HL-60 (cell line): ENCODE data around the gene LGALS9.

Experiments
- DNase-seq, 2 experiments: peaks; one replicate each; pipeline ENCODE4 v3.0.0-alpha.2; 2010 to 2020; ENCODE audit warnings: low read depth in 1 of 2, low spot score in 1 of 2
- H3K27ac ChIP-seq: fragments of 250-450 bp; sonication (Bioruptor Pico); replicated peaks from 2 replicates; pipeline ENCODE4 v1.5.1; 2020; ENCODE audit warnings: mild to moderate bottlenecking, moderate library complexity
- H3K27me3 ChIP-seq: fragments of 250-450 bp; sonication (Bioruptor Pico); 2 replicates; pipeline ENCODE4 v1.5.1; 2021; ENCODE audit warnings: mild to moderate bottlenecking, moderate library complexity; ENCODE audit not compliant: insufficient read depth, poor library complexity, severe bottlenecking
- H3K4me3 ChIP-seq: replicated peaks from 2 replicates; pipeline ENCODE4 v1.5.1; 2011; ENCODE audit warnings: mild to moderate bottlenecking, control low read depth, low read length; ENCODE audit not compliant: insufficient read depth
- GABPA ChIP-seq: IDR thresholded peaks from 2 replicates; pipeline ENCODE4 v1.6.1; 2012; ENCODE audit warnings: low read depth
- POLR2AphosphoS5 ChIP-seq: IDR thresholded peaks from 2 replicates; pipeline ENCODE4 v1.6.1; 2012; ENCODE audit warnings: low read depth
- SPI1 ChIP-seq: IDR thresholded peaks from 2 replicates; pipeline ENCODE4 v1.6.1; 2012; ENCODE audit warnings: low read depth, mild to moderate bottlenecking, borderline replicate concordance
- long read RNA-seq: library from polyadenylated mRNA; unstranded; transcript quantifications from one replicate; pipeline ENCODE4 v2.0.0, GENCODE V29; 2020
- TF ChIP-seq, protein P1 (sequence below): IDR thresholded peaks from 2 replicates; pipeline ENCODE4 v1.6.1; 2012; ENCODE audit warnings: low read depth; ENCODE audit not compliant: insufficient replicate concordance
- TF ChIP-seq, protein P2 (sequence below): IDR thresholded peaks from one replicate; pipeline ENCODE4 v1.5.1; 2011; ENCODE audit warnings: low read length, control low read depth, inconsistent platforms; ENCODE audit not compliant: insufficient read depth

Gene LGALS9
- long read RNA-seq, transcript LGALS9-205 (10 exons, 1,512 nt): minor isoform, 8 of 618 reads
- long read RNA-seq, transcript LGALS9-201 (10 exons, 3,018 nt): major isoform, 352 of 618 reads
- long read RNA-seq, transcript LGALS9-202 (9 exons, 1,378 nt): minor isoform, 46 of 618 reads
- long read RNA-seq, transcript LGALS9-203 (11 exons, 3,114 nt): minor isoform, 109 of 618 reads
- long read RNA-seq, partial matches to known transcripts: 10 of 618 reads
- long read RNA-seq, other reads (novel, unspliced or antisense): 92 of 618 reads

DNA sequence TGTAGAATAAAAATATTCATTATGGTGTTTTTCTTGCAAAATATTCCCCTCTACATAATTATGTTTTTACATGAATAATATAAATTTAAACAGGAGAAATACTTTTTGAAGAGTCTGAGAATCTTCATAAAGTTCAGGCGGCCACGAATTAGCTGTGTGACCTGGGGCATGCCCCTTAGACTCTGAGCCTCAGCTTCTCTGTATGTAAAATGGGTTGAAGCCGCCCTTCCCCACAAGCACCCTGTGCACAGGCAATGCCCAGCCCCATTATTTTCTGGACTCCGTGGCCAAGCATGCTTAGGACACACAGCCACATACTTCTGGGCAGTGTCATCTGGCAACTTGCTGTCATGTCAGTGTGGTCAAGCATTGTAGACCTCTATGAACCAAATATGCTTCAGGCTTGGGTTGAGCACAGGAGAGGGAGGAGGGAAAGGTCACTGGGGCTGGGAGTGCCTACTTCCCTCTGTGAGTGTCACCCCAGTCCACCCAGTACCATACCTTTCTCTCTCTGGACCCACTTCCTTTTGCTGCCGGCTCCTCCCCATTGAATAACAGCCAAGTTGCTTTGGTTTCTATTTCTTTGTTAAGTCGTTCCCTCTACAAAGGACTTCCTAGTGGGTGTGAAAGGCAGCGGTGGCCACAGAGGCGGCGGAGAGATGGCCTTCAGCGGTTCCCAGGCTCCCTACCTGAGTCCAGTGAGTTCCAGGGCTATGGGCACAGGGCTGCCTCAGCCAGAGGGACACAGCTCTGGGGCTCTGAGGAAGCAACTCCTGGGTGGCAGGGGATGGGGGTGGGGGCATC, at the start of gene LGALS9:
TSS of gene LGALS9 (plus strand) at position 582 of the 804 bp plus-strand sequence. CDS start at position 660, 78 bp downstream.
- peak within 1 kb of the TSS; percentile 54 for H3K4me3 ChIP-seq

DNA sequence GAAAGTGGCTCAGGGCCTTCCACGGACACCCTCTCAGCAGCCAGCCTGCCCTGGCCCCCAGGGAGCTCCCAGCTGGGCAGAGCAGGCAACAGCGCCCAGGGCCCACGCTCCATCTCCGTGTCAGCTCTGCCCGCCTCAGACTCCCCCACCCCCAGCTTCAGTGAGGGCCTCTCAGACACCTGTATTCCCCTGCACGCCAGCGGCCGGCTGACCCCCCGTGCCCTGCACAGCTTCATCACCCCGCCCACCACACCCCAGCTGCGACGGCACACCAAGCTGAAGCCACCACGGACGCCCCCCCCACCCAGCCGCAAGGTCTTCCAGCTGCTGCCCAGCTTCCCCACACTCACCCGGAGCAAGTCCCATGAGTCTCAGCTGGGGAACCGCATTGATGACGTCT, 48.3 kb upstream of the LGALS9 start:
- no peak overlapping the region for H3K27ac ChIP-seq
- H3K4me3 ChIP-seq: no peak overlapping the region
- TF ChIP-seq, protein P1, sequence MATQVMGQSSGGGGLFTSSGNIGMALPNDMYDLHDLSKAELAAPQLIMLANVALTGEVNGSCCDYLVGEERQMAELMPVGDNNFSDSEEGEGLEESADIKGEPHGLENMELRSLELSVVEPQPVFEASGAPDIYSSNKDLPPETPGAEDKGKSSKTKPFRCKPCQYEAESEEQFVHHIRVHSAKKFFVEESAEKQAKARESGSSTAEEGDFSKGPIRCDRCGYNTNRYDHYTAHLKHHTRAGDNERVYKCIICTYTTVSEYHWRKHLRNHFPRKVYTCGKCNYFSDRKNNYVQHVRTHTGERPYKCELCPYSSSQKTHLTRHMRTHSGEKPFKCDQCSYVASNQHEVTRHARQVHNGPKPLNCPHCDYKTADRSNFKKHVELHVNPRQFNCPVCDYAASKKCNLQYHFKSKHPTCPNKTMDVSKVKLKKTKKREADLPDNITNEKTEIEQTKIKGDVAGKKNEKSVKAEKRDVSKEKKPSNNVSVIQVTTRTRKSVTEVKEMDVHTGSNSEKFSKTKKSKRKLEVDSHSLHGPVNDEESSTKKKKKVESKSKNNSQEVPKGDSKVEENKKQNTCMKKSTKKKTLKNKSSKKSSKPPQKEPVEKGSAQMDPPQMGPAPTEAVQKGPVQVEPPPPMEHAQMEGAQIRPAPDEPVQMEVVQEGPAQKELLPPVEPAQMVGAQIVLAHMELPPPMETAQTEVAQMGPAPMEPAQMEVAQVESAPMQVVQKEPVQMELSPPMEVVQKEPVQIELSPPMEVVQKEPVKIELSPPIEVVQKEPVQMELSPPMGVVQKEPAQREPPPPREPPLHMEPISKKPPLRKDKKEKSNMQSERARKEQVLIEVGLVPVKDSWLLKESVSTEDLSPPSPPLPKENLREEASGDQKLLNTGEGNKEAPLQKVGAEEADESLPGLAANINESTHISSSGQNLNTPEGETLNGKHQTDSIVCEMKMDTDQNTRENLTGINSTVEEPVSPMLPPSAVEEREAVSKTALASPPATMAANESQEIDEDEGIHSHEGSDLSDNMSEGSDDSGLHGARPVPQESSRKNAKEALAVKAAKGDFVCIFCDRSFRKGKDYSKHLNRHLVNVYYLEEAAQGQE: no peak
- TF ChIP-seq, protein P2, sequence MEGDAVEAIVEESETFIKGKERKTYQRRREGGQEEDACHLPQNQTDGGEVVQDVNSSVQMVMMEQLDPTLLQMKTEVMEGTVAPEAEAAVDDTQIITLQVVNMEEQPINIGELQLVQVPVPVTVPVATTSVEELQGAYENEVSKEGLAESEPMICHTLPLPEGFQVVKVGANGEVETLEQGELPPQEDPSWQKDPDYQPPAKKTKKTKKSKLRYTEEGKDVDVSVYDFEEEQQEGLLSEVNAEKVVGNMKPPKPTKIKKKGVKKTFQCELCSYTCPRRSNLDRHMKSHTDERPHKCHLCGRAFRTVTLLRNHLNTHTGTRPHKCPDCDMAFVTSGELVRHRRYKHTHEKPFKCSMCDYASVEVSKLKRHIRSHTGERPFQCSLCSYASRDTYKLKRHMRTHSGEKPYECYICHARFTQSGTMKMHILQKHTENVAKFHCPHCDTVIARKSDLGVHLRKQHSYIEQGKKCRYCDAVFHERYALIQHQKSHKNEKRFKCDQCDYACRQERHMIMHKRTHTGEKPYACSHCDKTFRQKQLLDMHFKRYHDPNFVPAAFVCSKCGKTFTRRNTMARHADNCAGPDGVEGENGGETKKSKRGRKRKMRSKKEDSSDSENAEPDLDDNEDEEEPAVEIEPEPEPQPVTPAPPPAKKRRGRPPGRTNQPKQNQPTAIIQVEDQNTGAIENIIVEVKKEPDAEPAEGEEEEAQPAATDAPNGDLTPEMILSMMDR: no peak
- TF ChIP-seq POLR2AphosphoS5 (no peak), SPI1 (no peak), GABPA (no peak)
- no peak for DNase-seq
- H3K27me3 ChIP-seq: no peaks in the 10 kb centered on the region

More for the DNA sequence above, at the start of gene LGALS9:
- Histone ChIP-seq H3K27ac (peak within 1 kb of the TSS; percentile 82), H3K27me3 (no peaks in the 10 kb centered on the region)
- peak; percentile 56 to 83 for DNase-seq
- TF ChIP-seq, protein P1: no peak
- peak; percentile 76; the same call in 1 of the 2 replicates for TF ChIP-seq SPI1

DNA sequence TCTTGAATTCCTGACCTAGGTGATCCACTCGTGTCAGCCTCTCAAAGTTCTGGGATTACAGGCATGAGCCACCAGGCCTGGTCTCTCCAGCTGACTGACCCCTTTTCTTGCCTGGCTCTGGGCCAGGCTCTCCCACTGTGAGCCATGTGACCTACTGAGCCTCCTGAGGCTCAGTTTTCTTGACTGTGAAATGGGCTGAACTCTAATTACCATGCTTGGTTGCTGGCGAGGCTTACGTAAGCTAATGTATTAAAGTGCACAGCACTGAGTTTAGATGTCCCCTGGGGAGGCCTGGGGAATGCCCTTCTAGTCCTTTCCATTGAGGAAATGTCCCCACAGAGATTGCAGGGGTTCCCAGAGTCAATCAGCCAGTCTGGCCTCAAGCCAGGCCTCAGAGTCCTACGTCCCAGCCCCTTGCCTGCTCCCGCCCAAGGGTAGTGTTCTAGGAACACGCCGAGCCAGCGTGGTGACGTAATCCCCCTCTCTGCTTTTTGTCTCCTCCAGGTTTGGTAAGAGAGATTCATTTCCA, 45.8 kb upstream of the LGALS9 start:
- no peak overlapping the region for H3K27ac ChIP-seq
- no peaks in the 10 kb centered on the region for H3K27me3 ChIP-seq
- no peak for TF ChIP-seq GABPA
- TF ChIP-seq, protein P1: no peak
- TF ChIP-seq SPI1: no peak
- TF ChIP-seq POLR2AphosphoS5: no peak
- TF ChIP-seq, protein P2: no peak
- no peak for DNase-seq
- no peak overlapping the region for H3K4me3 ChIP-seq
